HG03097 (cell line): Measurements from ENCODE around the gene RAB4A.
A peak's percentile ranks its signal among the peaks of the same experiment; 100 is the strongest.
"Not testable (repeated sequence)": the region's sequence is repeated elsewhere in the genome, so short reads cannot be mapped to it uniquely, and the experiment has no call there.

ENCODE experiments used
- ATAC-seq: cut with Tn5 transposase; IDR thresholded peaks from one replicate; pipeline ENCODE4 v1.9.1; 2021; ENCODE audit not compliant: unreplicated experiment, low FRiP score

RAB4A gene

GRCh38 chr1:229271448-229272159, 693 bp downstream of the RAB4A start:
- peak; percentile 36 for ATAC-seq

- no peak for ATAC-seq
Observed at GRCh38 chr1:229272164-229273158, 1.6 kb downstream of the RAB4A start.

GRCh38 chr1:229273507-229274232, 2.8 kb downstream of the RAB4A start:
- no peak for ATAC-seq

- no peak for ATAC-seq
Observed at GRCh38 chr1:229275005-229275404, 4.1 kb downstream of the RAB4A start.

GRCh38 chr1:229278120-229278741, 7.3 kb downstream of the RAB4A start:
- no peak for ATAC-seq

- ATAC-seq: no peak
Observed at GRCh38 chr1:229279242-229279641, 8.3 kb downstream of the RAB4A start.

GRCh38 chr1:229280037-229280828, 9.3 kb downstream of the RAB4A start:
- ATAC-seq: no peak

- no peak for ATAC-seq
Observed at GRCh38 chr1:229280921-229281320, 10.0 kb downstream of the RAB4A start.

- no peak for ATAC-seq
Observed at GRCh38 chr1:229281339-229281926, 10.5 kb downstream of the RAB4A start.

- no peak for ATAC-seq
Observed at GRCh38 chr1:229282295-229282823, 11.4 kb downstream of the RAB4A start.

- no peak for ATAC-seq
Observed at GRCh38 chr1:229283183-229283611, 12.3 kb downstream of the RAB4A start.

- no peak for ATAC-seq
Observed at GRCh38 chr1:229284887-229285286, 14.0 kb downstream of the RAB4A start.

GRCh38 chr1:229285440-229285839, 14.5 kb downstream of the RAB4A start:
- ATAC-seq: no peak

- ATAC-seq: no peak
Observed at GRCh38 chr1:229286099-229286766, 15.3 kb downstream of the RAB4A start.

GRCh38 chr1:229287267-229287666, 16.4 kb downstream of the RAB4A start:
- no peak for ATAC-seq

- no peak for ATAC-seq
Observed at GRCh38 chr1:229288516-229288915, 17.6 kb downstream of the RAB4A start.

- ATAC-seq: not testable (repeated sequence)
Observed at GRCh38 chr1:229291686-229292085, 20.8 kb downstream of the RAB4A start.

- ATAC-seq: no peak
Observed at GRCh38 chr1:229293528-229294204, 22.8 kb downstream of the RAB4A start.
